GM23338 (cell line): ENCODE data around the gene MFSD11.

Experiments
- CTCF ChIP-seq, 2 experiments: fragments of 200-600 bp in 1 of 2; sonication (generic) in 1 of 2; conservative IDR thresholded peaks; 2 replicates each; pipeline versions ENCODE4 v1.5.1 to v1.6.1; 2016 to 2017; ENCODE audit warnings: antibody characterized with exemption in 2 of 2, low read depth in 2 of 2, mild to moderate bottlenecking in 2 of 2, moderate library complexity in 1 of 2
- EZH2 ChIP-seq: fragments of 200-600 bp; sonication (generic); IDR thresholded peaks from one replicate; pipeline ENCODE4 v1.8.0; 2017; ENCODE audit warnings: antibody characterized with exemption, mild to moderate bottlenecking, low read depth; ENCODE audit not compliant: unreplicated experiment
- EZH2phosphoT487 ChIP-seq: fragments of 200-600 bp; sonication (generic); IDR thresholded peaks from one replicate; pipeline ENCODE4 v1.8.1; 2018; ENCODE audit warnings: antibody characterized with exemption; ENCODE audit not compliant: unreplicated experiment
- POLR2AphosphoS5 ChIP-seq: IDR thresholded peaks from 2 replicates; pipeline ENCODE4 v1.6.1; 2016; ENCODE audit warnings: antibody characterized with exemption, low read depth
- REST ChIP-seq: IDR thresholded peaks from one replicate; pipeline ENCODE4 v1.6.1; 2018; ENCODE audit warnings: antibody characterized with exemption; ENCODE audit not compliant: unreplicated experiment
- STAT1 ChIP-seq: IDR thresholded peaks from one replicate; pipeline ENCODE4 v1.6.1; 2016; ENCODE audit warnings: antibody characterized with exemption; ENCODE audit not compliant: unreplicated experiment
- ZNF114 ChIP-seq: fragments of 250-450 bp; sonication (Bioruptor Pico); IDR thresholded peaks from 2 replicates; pipeline ENCODE4 v1.5.0; 2020; ENCODE audit warnings: mild to moderate bottlenecking, moderate library complexity
- ZNF331 ChIP-seq: fragments of 250-450 bp; sonication (Bioruptor Pico); IDR thresholded peaks from 2 replicates; pipeline ENCODE4 v1.5.0; 2020; ENCODE audit warnings: low read depth, mild to moderate bottlenecking, moderate library complexity

GRCh38 chr17:76811834-76812233 lies 73.9 kb downstream of the MFSD11 start:
- TF ChIP-seq CTCF (conservative IDR thresholded peaks at IDR 0.05; ENCODE audit: low read depth in 2 of 2) (no peak), EZH2 (no peak), EZH2phosphoT487 (no peak), ZNF114 (no peak), POLR2AphosphoS5 (no peak), ZNF331 (no peak), REST (no peak), STAT1 (no peak)
